ENCODE measurements around the gene MICB. TPM values are rescaled to one million over a fixed set of nuclear protein-coding genes. Genes with fewer than 3 reads are reported as not detected.
A peak's percentile ranks its signal among the peaks of the same experiment; 100 is the strongest.

The MICB gene
- total and polyA plus RNA-seq, 9 of the 15 experiments (the other 6 are each of a cell fraction or from before 2014, with no cell fraction given): 13.3 to 34.5 (median 19.8) TPM

DNA sequence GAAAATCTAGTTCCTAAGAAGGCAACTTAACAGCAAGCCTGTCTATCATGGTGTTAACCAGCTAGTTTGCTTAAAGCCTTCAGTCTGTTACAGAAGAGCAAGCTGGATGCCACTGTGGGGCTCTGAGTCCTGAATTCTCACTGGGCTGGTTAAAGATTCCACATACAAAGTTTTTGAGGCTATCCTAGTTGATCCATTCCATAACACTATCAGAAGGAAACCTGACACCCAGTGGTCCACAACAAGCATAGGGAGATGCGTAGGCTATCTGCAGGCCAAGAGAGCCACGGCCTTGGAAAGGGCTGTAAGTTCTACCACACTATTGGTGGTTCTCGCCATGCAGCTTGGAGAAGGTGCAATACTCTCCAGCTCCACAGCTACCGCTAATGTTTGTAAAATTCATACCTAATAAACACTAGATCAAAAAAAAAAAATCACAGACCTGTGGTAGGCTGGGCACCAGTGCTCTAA is 30.4 kb downstream of the MICB start:
- WGBS (ENCODE audit: insufficient coverage, low coverage, missing lambda C conversion rate): 32% methylated on average over 4 of the region's 4 CpGs
- Histone ChIP-seq H4K20me1 (replicated peaks; ENCODE audit: control insufficient read depth, insufficient read depth, low read length) (0 out of 2 replicates have a peak, but pooled peaks cover 16% of the 10 kb centered on the region), H3K36me3 (ENCODE audit: control insufficient read depth, insufficient read depth, low read length) (peaks cover 39% of the 10 kb centered on the region), H3K4me2 (ENCODE audit: insufficient read depth, low read length) (no peak overlapping the region), H2AFZ (ENCODE audit: low read depth, low read length) (no peak overlapping the region), H3K9me1 (ENCODE audit: control insufficient read depth, insufficient read depth, low read length) (no peaks in the 10 kb centered on the region), H3K79me2 (ENCODE audit: control insufficient read depth, insufficient read depth, low read length) (peaks cover 4% of the 10 kb centered on the region; the same call in 2 of the 3 replicates), H3K9ac (ENCODE audit: insufficient read depth in 1 of 2, low read depth in 2 of 2, low read length in 2 of 2) (no peak overlapping the region), H3K27ac (ENCODE audit: extremely low read depth, low read depth, low read length) (no peak overlapping the region), H3K27me3 (ENCODE audit: control insufficient read depth in 2 of 2, insufficient read depth in 2 of 2, low read length in 2 of 2) (no peaks in the 10 kb centered on the region), H3K9me3 (replicated peaks; ENCODE audit: control insufficient read depth, insufficient read depth, low read depth, low read length) (no peaks in the 10 kb centered on the region), H3K4me1 (replicated peaks in 1 of 2; ENCODE audit: control insufficient read depth in 2 of 2, insufficient read depth in 2 of 2, low read length in 2 of 2) (peaks cover 10 to 20% of the 10 kb centered on the region in 2 experiments), H3K4me3 (no peak overlapping the region)
- TF ChIP-seq RAD21 (CRISPR knock-in tag; conservative IDR thresholded peaks at IDR 0.05 in 1 of 2, IDR thresholded peaks at IDR 0.05 in 1 of 2) (0 out of 4 replicates have a peak, but pooled peaks of 1 of the 2 experiments have one; percentile 7), XRCC5 (IDR thresholded peaks at IDR 0.05; ENCODE audit: low read depth, low read length) (0 out of 2 replicates have a peak, but pooled peaks have one; percentile 57), ZFP30 (CRISPR knock-in tag; IDR thresholded peaks at IDR 0.05; ENCODE audit: borderline replicate concordance) (no peak), CTBP1 (IDR thresholded peaks at IDR 0.05; ENCODE audit: borderline replicate concordance) (peak; percentile 13; the same call in 1 of the 2 replicates), RCOR1 (IDR thresholded peaks at IDR 0.05; ENCODE audit: borderline replicate concordance in 1 of 2, low read depth in 2 of 2, low read length in 2 of 2) (no peak), NCOA4 (IDR thresholded peaks at IDR 0.05; ENCODE audit: partially characterized antibody) (no peak), NRF1 (conservative IDR thresholded peaks at IDR 0.05 in 1 of 2, IDR thresholded peaks at IDR 0.05 in 1 of 2) (peak; percentile 46 to 65)
- TF ChIP-seq, protein P1, sequence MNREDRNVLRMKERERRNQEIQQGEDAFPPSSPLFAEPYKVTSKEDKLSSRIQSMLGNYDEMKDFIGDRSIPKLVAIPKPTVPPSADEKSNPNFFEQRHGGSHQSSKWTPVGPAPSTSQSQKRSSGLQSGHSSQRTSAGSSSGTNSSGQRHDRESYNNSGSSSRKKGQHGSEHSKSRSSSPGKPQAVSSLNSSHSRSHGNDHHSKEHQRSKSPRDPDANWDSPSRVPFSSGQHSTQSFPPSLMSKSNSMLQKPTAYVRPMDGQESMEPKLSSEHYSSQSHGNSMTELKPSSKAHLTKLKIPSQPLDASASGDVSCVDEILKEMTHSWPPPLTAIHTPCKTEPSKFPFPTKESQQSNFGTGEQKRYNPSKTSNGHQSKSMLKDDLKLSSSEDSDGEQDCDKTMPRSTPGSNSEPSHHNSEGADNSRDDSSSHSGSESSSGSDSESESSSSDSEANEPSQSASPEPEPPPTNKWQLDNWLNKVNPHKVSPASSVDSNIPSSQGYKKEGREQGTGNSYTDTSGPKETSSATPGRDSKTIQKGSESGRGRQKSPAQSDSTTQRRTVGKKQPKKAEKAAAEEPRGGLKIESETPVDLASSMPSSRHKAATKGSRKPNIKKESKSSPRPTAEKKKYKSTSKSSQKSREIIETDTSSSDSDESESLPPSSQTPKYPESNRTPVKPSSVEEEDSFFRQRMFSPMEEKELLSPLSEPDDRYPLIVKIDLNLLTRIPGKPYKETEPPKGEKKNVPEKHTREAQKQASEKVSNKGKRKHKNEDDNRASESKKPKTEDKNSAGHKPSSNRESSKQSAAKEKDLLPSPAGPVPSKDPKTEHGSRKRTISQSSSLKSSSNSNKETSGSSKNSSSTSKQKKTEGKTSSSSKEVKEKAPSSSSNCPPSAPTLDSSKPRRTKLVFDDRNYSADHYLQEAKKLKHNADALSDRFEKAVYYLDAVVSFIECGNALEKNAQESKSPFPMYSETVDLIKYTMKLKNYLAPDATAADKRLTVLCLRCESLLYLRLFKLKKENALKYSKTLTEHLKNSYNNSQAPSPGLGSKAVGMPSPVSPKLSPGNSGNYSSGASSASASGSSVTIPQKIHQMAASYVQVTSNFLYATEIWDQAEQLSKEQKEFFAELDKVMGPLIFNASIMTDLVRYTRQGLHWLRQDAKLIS (CRISPR knock-in tag; IDR thresholded peaks at IDR 0.05): no peak
- TF ChIP-seq, protein P2, sequence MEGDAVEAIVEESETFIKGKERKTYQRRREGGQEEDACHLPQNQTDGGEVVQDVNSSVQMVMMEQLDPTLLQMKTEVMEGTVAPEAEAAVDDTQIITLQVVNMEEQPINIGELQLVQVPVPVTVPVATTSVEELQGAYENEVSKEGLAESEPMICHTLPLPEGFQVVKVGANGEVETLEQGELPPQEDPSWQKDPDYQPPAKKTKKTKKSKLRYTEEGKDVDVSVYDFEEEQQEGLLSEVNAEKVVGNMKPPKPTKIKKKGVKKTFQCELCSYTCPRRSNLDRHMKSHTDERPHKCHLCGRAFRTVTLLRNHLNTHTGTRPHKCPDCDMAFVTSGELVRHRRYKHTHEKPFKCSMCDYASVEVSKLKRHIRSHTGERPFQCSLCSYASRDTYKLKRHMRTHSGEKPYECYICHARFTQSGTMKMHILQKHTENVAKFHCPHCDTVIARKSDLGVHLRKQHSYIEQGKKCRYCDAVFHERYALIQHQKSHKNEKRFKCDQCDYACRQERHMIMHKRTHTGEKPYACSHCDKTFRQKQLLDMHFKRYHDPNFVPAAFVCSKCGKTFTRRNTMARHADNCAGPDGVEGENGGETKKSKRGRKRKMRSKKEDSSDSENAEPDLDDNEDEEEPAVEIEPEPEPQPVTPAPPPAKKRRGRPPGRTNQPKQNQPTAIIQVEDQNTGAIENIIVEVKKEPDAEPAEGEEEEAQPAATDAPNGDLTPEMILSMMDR (IDR thresholded peaks at IDR 0.05 in 2 of 3, conservative IDR thresholded peaks at IDR 0.05 in 1 of 3; ENCODE audit: insufficient read depth in 2 of 3, low read depth in 1 of 3, low read length in 3 of 3): peak in 1 of 3 experiments; percentile 24; a peak in 1 of 6 replicates
- TF ChIP-seq, protein P3, sequence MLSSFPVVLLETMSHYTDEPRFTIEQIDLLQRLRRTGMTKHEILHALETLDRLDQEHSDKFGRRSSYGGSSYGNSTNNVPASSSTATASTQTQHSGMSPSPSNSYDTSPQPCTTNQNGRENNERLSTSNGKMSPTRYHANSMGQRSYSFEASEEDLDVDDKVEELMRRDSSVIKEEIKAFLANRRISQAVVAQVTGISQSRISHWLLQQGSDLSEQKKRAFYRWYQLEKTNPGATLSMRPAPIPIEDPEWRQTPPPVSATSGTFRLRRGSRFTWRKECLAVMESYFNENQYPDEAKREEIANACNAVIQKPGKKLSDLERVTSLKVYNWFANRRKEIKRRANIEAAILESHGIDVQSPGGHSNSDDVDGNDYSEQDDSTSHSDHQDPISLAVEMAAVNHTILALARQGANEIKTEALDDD (IDR thresholded peaks at IDR 0.05): peak; percentile 73
- intact Hi-C loops (cut with micrococcal nuclease): loop anchor here (5.0 kb wide), 1 partner anchor 36 kb away; no protein-coding TSS in a partner anchor
- peak; percentile 71 for FAIRE-seq
- ATAC-seq: peak; percentile 53
- ChIA-PET CTCF (ENCODE audit: low intra/inter-chr PET ratio) (no interaction called here), POLR2A (interaction anchor here (0.7 to 6.3 kb wide), 9 partner anchors 8 to 83 kb away, joined by 3 to 107 read pairs (median 3); partner anchors contain the start of gene DDX39B)
- no TSS peak for BruUV-seq (replicated peaks)
- DNase-seq (ENCODE audit: extremely low read depth in 1 of 4, low spot score in 3 of 4): peak in 1 of 4 experiments; percentile 47
- in situ Hi-C loops (cut with MboI): loop anchor here (25.0 kb wide), 1 partner anchor 1434 kb away; the partner anchor contains the start of genes BRD2 and HLA-DMA

Data from K562 (cell line).